Fibroblast of skin of scalp (primary cell): Measurements from ENCODE around the gene KATNB1. TPM values are rescaled to one million over a fixed set of nuclear protein-coding genes. Genes with fewer than 3 reads are reported as not detected.

Experiments
- DNase-seq: peaks from one replicate; pipeline ENCODE4 v3.0.0-alpha.2; 2013
- polyA plus RNA-seq, 2 experiments: library from polyadenylated mRNA; unstranded; fragments of 120-200 nt; gene quantifications; one replicate each; pipeline ENCODE4 v1.2.1, GENCODE V29; 2013; ENCODE audit not compliant: insufficient read length in 2 of 2

KATNB1 gene, protein sequence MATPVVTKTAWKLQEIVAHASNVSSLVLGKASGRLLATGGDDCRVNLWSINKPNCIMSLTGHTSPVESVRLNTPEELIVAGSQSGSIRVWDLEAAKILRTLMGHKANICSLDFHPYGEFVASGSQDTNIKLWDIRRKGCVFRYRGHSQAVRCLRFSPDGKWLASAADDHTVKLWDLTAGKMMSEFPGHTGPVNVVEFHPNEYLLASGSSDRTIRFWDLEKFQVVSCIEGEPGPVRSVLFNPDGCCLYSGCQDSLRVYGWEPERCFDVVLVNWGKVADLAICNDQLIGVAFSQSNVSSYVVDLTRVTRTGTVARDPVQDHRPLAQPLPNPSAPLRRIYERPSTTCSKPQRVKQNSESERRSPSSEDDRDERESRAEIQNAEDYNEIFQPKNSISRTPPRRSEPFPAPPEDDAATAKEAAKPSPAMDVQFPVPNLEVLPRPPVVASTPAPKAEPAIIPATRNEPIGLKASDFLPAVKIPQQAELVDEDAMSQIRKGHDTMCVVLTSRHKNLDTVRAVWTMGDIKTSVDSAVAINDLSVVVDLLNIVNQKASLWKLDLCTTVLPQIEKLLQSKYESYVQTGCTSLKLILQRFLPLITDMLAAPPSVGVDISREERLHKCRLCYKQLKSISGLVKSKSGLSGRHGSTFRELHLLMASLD
- polyA plus RNA-seq (2013, experiment 1 of 2; ENCODE audit: insufficient read length): 15.2 TPM
- polyA plus RNA-seq (2013, experiment 2 of 2; ENCODE audit: insufficient read length): 13.5 TPM

DNA sequence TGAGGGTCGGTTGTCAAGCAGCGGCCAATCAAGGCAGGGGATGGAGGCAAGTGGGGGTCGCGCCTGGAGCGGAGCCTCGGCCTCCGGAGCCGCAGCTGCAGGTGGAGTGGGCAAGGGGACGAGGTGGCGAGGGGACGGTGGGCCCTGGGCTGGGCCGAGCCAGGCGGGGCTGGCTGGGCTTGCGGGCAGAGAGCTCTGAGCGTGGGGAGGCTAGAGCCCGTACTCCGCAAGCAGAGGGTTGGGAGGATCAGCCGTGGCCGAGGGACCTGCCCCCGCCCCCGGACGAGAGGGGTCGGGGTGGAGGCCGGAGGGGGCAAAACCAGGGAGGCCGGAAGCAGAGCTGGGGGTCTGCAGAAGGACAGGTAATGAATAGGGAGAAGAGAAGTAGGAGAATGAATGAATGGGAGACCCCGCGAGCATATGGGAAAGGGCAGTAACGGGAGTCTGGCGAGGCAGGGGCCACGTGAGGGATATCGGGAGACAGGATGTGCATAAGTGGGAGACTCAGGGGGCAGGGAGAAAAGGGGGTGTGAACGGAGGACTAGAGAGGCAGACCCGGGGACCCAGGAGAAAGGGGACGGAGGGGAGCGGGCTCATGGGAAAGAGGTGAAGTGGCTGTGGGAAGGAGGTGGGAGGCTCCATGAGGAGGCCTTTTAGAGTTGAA, at the start of gene KATNB1:
KATNB1 (plus strand) TSS at position 16 of the 664 bp plus-strand sequence. CDS start 1,474 bp downstream, outside the sequence.
- DNase-seq: no peak

DNA sequence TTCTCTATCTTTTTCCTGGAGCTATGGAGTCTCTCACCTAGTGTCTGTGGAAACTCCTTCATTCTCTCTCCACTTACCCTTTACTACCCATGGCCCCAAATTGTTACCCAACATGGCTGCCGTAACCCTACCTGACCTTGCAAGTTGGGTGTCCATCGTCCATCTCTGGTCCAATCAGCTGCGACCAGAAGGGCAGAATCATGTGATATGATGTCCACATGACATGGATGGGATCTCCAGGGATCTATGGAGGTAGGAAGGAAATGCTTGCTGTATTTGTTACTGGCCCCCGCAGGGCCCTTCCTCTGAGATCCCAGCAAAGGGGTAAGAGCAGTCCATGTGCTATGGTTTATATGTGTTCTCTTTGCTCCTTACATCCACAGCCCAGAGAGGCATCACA, 49.0 kb upstream of the KATNB1 start:
- DNase-seq: no peak

DNA sequence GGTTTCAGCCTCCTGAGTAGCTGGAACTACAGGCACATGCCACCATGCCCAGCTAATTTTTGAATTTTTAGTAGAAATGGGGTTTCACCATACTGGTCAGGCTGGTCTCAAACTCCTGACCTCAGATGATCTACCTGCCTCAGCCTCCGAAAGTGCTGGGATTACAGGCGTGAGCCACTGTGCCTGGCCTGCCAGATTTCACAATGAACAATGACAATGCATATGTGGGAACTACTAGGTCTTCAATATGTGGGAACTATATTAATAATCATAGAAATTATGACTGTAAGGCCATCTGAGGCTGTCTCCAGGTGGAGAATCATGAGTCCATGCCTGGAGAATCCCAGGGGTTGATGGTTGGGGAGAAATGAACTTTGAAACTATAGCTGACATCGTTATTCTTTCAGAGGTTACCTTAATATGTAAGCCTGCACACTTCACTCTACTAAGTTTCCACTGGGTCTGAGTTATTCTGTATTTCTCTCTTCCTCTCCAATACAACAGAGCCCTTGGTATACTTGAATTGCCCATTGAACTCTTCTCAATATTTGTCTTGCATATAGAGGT, 48.1 kb upstream of the KATNB1 start:
- DNase-seq: no peak

DNA sequence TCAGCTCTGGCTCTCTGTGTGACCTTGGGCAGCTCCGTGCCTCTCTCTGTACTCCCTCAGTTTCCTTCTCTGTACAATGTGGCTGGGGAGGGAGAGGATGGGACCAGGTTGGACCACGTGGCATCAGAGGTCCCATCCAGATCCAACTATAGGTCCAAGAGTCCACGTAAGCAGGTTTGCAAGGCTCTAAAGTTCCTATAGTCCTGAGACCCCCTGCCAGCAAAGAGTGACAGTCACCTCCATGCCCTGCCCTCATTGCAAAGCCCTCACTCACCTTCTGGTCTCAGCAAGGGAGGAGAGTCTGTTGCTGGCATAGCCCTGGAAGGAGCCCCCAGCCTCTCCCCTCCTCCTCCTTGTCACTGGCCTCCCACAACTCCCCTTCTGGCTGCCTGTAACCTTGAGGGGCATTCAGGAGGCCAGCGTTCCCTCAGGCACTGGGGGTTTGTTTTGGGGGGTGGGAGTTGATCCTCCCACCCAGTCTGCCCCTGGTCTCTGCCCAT, 47.0 kb upstream of the KATNB1 start:
- no peak for DNase-seq

DNA sequence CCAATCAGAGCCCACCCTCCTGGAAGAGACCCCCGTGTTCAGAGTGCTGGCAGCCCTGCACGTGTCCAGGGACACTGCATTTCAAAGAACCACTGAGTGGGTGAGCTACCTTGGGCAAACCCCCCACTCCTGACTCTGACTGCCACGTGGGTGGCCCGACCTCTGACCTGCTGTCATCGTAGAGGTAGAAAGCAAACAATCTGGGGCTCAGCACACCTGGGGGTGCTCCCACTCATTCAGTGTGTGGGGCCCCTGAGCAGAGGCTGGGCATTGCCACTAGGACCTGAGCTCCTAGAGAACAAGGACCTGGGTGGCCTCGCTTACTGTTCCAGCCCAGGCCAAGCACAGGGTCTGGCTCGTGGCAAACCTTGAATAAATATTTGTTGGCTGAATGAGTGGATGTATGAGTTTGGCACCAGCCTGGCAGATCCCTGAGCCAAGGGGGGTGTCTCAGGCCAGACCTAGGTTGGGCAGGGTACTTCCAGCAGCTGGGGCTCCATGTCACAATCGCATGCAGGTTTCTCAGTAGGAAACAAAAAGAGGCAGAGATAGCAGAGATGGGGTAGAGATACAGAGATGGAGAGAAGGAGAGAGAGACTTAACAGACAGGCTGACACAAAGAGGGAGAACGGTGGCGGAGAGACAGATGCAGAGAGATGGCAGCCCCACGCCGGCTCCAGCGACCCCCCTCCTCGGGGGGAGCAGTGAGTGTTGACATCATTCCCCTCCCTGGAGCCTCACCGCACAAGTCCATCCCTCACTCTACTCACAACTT, 46.4 kb upstream of the KATNB1 start:
- DNase-seq: no peak

DNA sequence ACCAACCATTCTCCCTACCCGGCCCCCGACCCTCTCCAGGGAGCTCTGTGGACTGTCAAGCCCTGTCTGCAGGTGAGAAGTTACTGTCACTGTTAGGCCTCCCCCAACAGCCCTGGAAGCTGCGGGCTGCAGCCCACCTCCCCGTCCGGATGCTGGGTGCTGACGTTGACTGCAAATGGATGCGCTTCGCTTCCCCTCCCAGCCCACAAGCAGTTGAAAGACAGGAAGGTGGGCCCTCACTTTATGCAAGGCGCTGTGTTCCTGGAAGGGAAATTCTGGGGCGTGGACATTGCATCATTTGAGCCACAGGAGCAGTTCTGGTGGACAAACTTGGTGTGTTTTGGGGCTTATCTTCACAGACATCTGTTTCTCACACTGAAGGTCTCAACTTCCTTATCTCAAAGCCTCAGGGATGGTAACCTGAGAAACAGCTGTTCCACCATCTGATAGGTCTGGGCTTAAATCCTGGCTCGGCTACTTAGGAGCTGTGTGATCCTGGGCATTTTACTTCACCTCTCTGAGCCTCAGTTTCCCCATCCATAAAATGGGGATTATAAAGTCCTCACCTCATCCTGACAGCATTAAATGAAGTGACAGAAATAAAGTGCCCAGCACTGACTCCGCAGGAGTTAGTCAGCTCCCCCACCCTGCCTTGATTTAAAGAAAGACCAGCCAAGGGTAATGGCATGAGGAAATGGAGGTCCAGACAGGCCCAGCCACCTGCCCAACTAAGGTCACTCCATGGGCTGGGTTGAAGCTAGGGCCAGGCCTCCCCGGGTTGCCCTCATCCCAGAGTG, 45.6 kb upstream of the KATNB1 start:
- no peak for DNase-seq

DNA sequence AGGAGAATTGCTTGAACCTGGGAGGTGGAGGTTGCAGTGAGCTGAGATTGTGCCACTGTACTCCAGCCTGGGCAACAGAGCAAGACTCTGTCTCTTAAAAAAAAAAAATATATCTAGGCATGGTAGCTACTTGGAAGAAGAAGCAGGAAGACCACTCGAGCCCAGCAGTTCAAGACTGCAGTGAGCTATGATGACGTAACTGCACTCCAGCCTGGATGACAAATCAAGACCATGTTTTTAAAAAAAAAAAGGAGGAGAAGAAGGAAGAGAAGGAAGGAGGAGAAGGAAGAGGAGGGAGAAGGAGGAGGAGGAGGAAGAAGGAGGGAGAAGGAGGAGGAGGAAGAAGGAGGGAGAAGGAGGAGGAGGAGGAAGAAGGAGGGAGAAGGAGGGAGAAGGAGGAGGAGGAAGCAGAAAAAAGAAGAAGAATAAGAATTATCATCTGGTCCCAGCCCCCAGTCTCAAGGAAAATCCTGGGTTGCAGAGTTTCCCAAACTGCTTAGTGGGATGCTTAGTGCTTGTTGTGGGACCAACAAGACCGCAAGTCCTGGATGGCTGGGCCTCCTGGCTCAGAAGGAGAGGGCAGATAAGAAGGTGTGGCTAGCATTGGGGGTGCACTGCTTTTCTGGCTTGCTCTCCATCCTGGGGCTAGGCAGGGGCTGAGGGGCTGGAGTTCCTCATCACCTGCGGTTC, 44.6 kb upstream of the KATNB1 start:
- peak; percentile 11 for DNase-seq

DNA sequence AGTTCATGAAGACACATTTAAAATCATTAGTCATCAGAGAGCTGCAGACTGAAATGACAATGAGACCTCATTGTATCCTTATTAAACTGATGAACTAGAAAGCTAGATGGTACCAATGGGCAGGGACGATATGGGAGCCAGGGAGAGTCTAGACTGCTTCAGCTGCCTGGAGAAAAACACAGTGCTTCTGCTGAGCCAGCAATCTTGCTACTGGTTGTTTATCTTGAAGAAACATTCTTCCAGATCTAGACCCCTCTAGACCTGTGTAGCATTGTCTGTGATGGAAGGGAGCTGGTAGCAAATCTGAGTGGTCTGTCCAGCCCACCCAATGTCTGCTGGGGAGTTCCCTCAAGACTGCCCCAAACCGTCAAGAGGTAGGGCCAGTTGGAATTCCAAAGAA, 42.9 kb upstream of the KATNB1 start:
- DNase-seq: no peak

DNA sequence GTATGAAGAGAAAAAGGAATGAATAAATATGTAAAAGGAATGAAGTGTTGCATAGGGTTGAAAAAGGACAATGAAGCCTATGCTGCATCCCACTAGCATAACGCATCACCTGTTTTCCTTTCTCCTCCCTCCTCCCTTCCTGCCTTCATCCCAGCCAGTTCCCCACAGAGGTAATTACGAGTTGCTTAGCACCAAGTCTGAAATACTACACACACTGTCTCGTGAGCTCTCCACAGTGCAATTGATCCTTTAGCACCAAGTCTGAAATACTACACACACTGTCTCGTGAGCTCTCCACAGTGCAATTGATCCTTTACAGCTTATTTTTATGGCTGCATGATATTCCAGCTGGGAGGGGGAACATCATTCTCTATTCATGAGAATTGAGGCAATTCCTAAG, 42.0 kb upstream of the KATNB1 start:
- no peak for DNase-seq

DNA sequence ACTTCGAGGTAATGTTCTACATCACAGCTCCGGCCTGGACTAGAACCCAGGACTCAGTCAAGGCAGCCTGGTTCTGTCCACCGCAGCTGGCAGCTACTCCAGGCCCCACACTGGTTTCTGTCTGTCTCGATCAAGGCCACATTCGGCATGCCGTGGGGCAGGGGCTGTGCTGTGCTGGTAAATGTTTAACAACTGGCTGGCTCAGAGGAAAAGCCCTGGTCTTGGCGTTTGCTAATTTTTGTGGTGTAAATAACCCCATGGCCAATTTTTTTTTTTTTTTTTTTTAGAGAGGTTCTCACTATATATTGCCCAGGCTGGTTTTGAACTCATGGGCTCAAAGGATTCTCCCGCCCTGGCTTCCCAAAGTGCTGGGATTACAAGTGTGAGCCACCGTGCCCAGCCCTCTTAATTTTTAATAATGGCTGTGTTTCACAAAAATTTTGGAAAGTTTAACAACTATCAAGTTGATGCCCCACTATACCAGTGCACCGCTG, 41.3 kb upstream of the KATNB1 start:
- no peak for DNase-seq

DNA sequence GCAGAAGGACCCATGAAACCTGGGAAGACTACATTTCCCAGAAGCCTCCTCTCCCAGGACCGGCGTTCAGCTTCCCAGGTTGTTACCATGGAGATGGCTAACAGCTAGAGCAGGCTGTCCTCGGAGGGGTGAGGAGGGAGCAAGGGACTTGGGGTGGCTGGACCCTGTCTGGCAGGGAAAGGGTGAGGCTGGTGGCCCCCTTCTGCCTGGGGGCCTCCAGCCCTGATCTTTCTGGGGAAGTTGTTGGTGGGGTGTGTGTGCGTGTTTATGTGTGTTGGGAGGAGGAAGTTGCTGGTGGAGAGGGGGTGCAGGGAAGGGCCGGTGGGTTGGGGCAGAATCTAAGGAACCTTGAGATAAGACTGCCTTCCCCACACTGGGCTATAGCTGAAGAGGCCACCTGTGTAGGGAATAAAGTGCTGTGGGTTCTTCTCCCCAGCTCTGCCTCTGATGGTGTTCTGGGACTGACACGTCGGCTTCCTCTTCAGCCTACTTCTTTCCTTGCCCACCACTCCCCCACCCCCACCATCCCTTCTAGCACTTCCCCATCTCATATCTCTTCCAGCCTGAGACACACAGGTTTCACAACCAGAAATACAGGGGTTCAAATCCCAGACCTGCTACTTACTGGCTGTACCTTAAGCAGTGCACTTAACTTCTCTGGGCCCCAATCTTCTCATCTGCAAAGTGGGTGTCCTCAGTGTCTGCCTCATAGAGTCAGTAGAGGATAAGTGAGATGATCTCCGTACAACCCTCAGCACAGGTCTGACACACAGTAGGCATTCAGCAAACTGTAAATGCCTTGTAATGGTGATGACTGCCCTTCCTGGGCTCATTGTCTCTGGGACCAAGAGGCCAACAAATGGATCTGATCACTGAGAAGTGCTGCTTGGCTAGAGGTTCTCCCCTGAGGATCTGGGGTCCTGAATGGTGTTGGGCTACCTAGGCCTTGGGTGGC, 40.6 kb upstream of the KATNB1 start, which contains the start of gene DRC7:
DRC7 (plus strand) TSS at position 82 of the 955 bp plus-strand sequence. CDS start 3,144 bp downstream, outside the sequence.
- peak; percentile 20 for DNase-seq

DNA sequence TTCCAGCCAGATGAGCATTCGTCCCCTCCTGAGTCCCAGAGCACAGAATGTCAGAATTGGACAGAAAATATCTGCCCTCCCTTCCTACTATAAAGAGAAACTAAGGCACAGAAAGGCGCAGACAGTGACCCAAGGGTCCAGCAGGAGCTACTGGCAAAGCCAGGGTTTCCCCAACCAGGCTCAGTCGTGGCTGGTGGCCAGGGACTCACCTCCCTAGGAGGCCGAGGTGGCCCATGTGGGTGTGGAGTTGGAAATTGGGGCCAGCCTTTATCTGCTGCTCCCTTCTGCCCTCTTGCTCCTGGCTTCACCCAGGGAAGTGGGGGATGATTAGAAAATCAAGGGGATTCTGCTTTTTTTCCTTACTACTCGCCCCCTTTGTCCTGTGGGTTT, 39.9 kb upstream of the KATNB1 start:
- no peak for DNase-seq

DNA sequence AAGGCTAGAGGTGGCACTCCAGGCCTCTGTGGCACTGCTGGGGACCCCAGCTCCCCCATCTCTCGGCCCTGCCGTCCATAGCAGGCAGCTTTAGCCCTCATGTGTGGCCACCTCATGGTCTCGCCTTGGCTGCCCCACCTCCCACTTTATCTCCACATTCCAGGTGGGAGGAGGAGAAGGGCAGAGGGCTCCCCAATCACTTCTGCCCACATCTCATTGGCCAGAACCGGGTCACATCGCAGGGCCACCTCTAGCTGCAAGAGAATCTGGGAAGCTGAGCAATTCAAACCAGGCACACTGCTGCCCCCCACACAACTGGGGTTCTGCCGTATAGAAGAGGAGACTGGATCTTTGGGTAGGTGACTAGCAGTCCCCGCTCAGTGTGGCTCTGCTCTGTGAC, 39.3 kb upstream of the KATNB1 start:
- no peak for DNase-seq

DNA sequence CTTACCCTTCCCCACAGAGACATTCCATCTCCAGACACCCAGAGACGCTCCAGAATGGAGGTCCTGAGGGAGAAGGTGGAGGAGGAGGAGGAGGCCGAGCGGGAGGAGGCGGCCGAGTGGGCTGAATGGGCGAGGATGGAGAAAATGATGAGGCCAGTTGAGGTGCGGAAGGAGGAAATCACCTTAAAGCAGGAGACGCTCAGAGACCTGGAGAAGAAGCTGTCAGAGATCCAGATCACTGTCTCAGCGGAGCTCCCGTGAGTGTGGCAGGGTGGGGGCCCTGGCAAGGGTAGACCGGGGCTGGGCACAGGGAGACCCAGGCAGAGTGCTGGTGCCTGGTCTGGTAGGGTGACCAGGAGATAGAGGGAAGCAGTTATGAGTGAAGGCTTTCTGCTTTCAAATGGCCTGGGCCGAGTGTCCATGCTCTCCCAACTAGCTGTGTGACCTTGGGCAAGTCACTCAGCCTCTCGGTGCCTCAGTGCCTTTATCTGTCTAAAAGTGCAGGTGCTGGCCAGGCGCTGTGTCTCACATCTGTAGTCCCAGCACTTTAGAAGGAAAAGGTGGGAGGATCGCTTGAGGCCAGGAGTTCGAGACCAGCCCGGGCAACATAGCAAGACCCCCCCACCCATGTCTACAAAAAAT, 37.6 kb upstream of the KATNB1 start:
- DNase-seq: no peak

DNA sequence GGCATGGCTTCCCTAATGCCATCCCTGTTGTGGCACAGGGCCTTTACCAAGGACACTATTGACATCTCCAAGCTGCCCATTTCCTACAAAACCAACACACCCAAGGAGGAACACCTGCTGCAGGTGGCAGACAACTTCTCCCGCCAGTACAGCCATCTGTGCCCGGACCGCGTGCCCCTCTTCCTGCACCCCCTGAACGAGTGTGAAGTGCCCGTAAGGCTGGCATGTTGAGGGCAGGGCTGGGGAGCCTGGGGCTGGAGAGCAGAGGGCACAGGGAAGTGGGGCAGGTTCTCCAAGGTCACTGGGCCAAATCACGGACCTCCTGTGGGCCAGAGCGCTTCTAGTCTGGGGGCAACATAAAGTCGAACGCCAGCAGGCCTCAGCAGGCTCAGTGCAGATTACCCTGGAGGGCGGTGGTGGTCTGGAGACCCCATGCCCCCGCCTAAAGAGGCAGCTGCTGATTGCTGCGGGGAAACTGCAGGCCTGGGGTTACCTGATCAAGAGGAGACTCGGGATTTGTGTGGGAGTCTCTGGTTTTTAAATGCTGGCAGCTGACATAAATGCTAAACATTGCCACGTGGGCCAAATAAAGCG, 36.7 kb upstream of the KATNB1 start:
- no peak for DNase-seq

DNA sequence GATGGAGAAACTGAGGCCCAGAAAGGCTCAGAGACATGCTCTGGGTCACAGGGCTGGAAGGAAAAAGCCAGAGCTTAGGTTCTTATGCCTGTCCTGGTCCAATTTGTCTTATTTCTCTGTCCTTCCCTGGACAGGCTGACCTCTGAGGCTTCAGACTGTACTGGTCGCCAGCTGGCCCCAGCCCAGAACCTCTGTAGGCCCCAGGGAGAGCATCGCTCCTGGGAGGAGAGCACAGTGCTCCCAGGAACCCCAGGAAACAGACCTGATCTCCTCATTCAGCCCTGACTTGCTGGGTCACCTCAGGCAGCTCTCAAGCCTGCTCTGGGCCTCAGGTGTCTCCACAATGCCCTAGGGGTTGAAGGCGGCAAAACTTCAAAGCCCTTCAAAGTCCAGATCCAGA, 36.1 kb upstream of the KATNB1 start:
- no peak for DNase-seq

DNA sequence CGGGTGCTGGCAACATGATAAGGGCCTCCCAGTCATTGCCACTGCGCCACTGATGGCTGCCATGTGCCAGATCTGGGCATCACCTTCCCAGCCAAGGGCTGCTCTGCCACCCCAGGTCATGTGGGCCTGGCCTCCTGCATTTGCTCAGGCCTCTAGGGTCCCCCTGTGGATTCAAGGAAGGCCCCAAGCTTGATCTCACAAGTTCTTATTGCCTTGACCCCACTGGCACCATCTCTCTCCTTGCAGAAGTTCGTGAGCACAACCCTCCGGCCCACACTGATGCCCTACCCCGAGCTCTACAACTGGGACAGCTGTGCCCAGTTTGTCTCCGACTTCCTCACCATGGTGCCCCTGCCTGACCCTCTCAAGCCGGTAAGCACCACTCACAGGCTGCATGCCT, 35.7 kb upstream of the KATNB1 start:
- DNase-seq: no peak
